ENCODE data around the gene ETF1. TPM values are rescaled to one million over a fixed set of nuclear protein-coding genes. Genes with fewer than 3 reads are reported as not detected.

ETF1 gene
- total and polyA plus RNA-seq, 9 of the 15 experiments (the other 6 are each of a cell fraction or from before 2014, with no cell fraction given): 53.7 to 209 (median 164) TPM

- ATAC-seq (no peak), FAIRE-seq (no peak), DNase-seq (ENCODE audit: extremely low read depth in 1 of 4, low spot score in 3 of 4) (no peak)
- Histone ChIP-seq H3K36me3 (ENCODE audit: control insufficient read depth, insufficient read depth, low read length) (peaks cover 90% of the 10 kb centered on the region), H3K9ac (ENCODE audit: insufficient read depth in 1 of 2, low read depth in 2 of 2, low read length in 2 of 2) (no peak overlapping the region), H3K4me3 (no peak overlapping the region), H3K9me3 (replicated peaks; ENCODE audit: control insufficient read depth, insufficient read depth, low read depth, low read length) (no peaks in the 10 kb centered on the region), H3K4me2 (ENCODE audit: insufficient read depth, low read length) (no peak overlapping the region), H3K27ac (ENCODE audit: extremely low read depth, low read depth, low read length) (no peak overlapping the region), H3K79me2 (ENCODE audit: control insufficient read depth, insufficient read depth, low read length) (peaks cover 56% of the 10 kb centered on the region), H3K9me1 (ENCODE audit: control insufficient read depth, insufficient read depth, low read length) (peaks cover 4% of the 10 kb centered on the region), H3K27me3 (ENCODE audit: control insufficient read depth in 2 of 2, insufficient read depth in 2 of 2, low read length in 2 of 2) (no peaks in the 10 kb centered on the region), H4K20me1 (replicated peaks; ENCODE audit: control insufficient read depth, insufficient read depth, low read length) (peaks cover 11% of the 10 kb centered on the region), H2AFZ (ENCODE audit: low read depth, low read length) (no peak overlapping the region), H3K4me1 (replicated peaks in 1 of 2; ENCODE audit: control insufficient read depth in 2 of 2, insufficient read depth in 2 of 2, low read length in 2 of 2) (0 out of 5 replicates have a peak, but pooled peaks cover 0 to 4% of the 10 kb centered on the region in 2 experiments)
- BruUV-seq (replicated peaks): no TSS peak
- no peak for TF ChIP-seq ZBTB34 (CRISPR knock-in tag; IDR thresholded peaks at IDR 0.05)
- ChIA-PET CTCF (ENCODE audit: low intra/inter-chr PET ratio) (no interaction called here), POLR2A (interaction anchor here (0.5 to 2.0 kb wide), 5 partner anchors 12 to 304 kb away, joined by 3 to 6 read pairs (median 5); partner anchors contain the start of genes CDC23 and ETF1)
- 96% methylated on average over 4 of the region's 4 CpGs for WGBS (ENCODE audit: insufficient coverage, low coverage, missing lambda C conversion rate)
- intact Hi-C loops (cut with micrococcal nuclease): no loop called here
- in situ Hi-C loops (cut with MboI): no loop called here
Observed at GRCh38 chr5:138517437-138517836, 25.6 kb downstream of the ETF1 start.

- TF ChIP-seq NFIC (IDR thresholded peaks at IDR 0.05) (peak; percentile 20; the same call in 1 of the 2 replicates), XRCC3 (IDR thresholded peaks at IDR 0.05) (no peak), ZNF655 (CRISPR knock-in tag; IDR thresholded peaks at IDR 0.05) (no peak), IRF2 (CRISPR knock-in tag; IDR thresholded peaks at IDR 0.05) (no peak)
- Histone ChIP-seq H3K27me3 (ENCODE audit: control insufficient read depth in 2 of 2, insufficient read depth in 2 of 2, low read length in 2 of 2) (no peaks in the 10 kb centered on the region), H3K4me1 (replicated peaks in 1 of 2; ENCODE audit: control insufficient read depth in 2 of 2, insufficient read depth in 2 of 2, low read length in 2 of 2) (0 out of 5 replicates have a peak, but pooled peaks cover 0 to 1% of the 10 kb centered on the region in 2 experiments), H3K4me3 (no peak overlapping the region), H3K36me3 (ENCODE audit: control insufficient read depth, insufficient read depth, low read length) (peaks cover 94% of the 10 kb centered on the region), H3K79me2 (ENCODE audit: control insufficient read depth, insufficient read depth, low read length) (peaks cover 39% of the 10 kb centered on the region), H3K9me3 (replicated peaks; ENCODE audit: control insufficient read depth, insufficient read depth, low read depth, low read length) (no peaks in the 10 kb centered on the region), H3K4me2 (ENCODE audit: insufficient read depth, low read length) (no peak overlapping the region), H2AFZ (ENCODE audit: low read depth, low read length) (no peak overlapping the region), H3K27ac (ENCODE audit: extremely low read depth, low read depth, low read length) (no peak overlapping the region), H3K9me1 (ENCODE audit: control insufficient read depth, insufficient read depth, low read length) (peaks cover 4% of the 10 kb centered on the region), H3K9ac (ENCODE audit: insufficient read depth in 1 of 2, low read depth in 2 of 2, low read length in 2 of 2) (no peak overlapping the region), H4K20me1 (replicated peaks; ENCODE audit: control insufficient read depth, insufficient read depth, low read length) (peaks cover 6% of the 10 kb centered on the region)
- in situ Hi-C loops (cut with MboI) (no loop called here), intact Hi-C loops (cut with micrococcal nuclease) (no loop called here)
- FAIRE-seq (no peak), DNase-seq (ENCODE audit: extremely low read depth in 1 of 4, low spot score in 3 of 4) (no peak), ATAC-seq (no peak)
- ChIA-PET POLR2A (interaction anchor here (0.7 to 1.3 kb wide), 2 partner anchors 11 to 12 kb away, joined by 3 to 5 read pairs; no protein-coding TSS in a partner anchor), CTCF (ENCODE audit: low intra/inter-chr PET ratio) (no interaction called here)
- no TSS peak for BruUV-seq (replicated peaks)
- WGBS (ENCODE audit: insufficient coverage, low coverage, missing lambda C conversion rate): 90% methylated on average over 3 of the region's 3 CpGs
Observed at GRCh38 chr5:138515556-138516245, 27.3 kb downstream of the ETF1 start.
